ENCODE results near the gene ADD2. TPM values are rescaled to one million over a fixed set of nuclear protein-coding genes. Genes with fewer than 3 reads are reported as not detected.

The ADD2 gene
- total and polyA plus RNA-seq, 2 donors (not counting 1 experiment from before 2014, with no cell fraction given): 15.9 to 21.7 TPM

DNA sequence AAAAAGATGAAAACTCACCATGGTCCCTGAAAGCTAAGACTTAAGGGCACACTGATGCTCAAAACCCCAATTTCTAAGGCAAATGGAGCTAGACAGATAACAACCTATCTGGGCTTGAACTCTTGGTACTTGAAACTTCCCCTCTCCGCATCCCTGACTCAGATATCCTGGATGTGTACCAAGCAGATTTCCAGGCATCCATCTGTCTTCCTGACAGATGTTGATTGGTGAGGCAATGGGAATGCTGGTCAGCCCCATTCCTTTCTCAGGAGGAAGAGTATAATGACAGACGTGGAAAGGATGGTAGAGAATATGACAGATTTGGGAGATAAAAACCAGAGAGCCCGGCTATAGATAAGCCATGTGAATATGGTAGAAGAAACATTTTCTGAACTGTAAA lies 69.2 kb downstream of the ADD2 start:
- no peaks in the 10 kb centered on the region for H3K9me3 ChIP-seq (ENCODE audit: control extremely low read depth in 1 of 3, control insufficient read depth in 2 of 3, insufficient read depth in 1 of 3, low read length in 2 of 3)
- intact Hi-C loops (cut with micrococcal nuclease): no loop called here
- no peak overlapping the region for H3K4me3 ChIP-seq (ENCODE audit: control extremely low read depth in 1 of 5, extremely low read depth in 1 of 5, insufficient read depth in 1 of 5, low read depth in 2 of 5, low read length in 4 of 5)
- Mint-ChIP-seq H3K9me3 (ENCODE audit: insufficient read depth) (no peaks in the 10 kb centered on the region), H3K27me3 (peaks cover 3% of the 10 kb centered on the region), H3K27ac (no peak overlapping the region), H3K4me3 (no peak overlapping the region), H3K4me1 (no peaks in the 10 kb centered on the region)
- ATAC-seq (ENCODE audit: low read depth) (no peak), DNase-seq (no peak)
- H3K4me2 ChIP-seq (replicated peaks; ENCODE audit: low read depth, low read length, poor library complexity, severe bottlenecking): no peak overlapping the region
- no peak overlapping the region for H2AFZ ChIP-seq (ENCODE audit: insufficient read depth, low read depth, low read length, poor library complexity, severe bottlenecking)
- H3K27ac ChIP-seq (ENCODE audit: low read length in 2 of 2): no peak overlapping the region
- ChIA-PET POLR2A (no interaction called here), CTCF (no interaction called here)
- peaks cover 0 to 24% of the 10 kb centered on the region in 2 experiments for H3K36me3 ChIP-seq (replicated peaks in 1 of 2; ENCODE audit: control extremely low read depth in 1 of 2, control insufficient read depth in 1 of 2, extremely low read depth in 1 of 2, insufficient read depth in 2 of 2, low read length in 1 of 2)
- no peak overlapping the region for H3K9ac ChIP-seq (ENCODE audit: low read length)
- no peaks in the 10 kb centered on the region for H3K4me1 ChIP-seq (ENCODE audit: control insufficient read depth in 2 of 2, insufficient read depth in 2 of 2, low read length in 2 of 2)
- no peaks in the 10 kb centered on the region for H3K27me3 ChIP-seq (replicated peaks in 1 of 4; ENCODE audit: control extremely low read depth in 1 of 4, control insufficient read depth in 3 of 4, insufficient read depth in 4 of 4, low read length in 3 of 4)
- H4K20me1 ChIP-seq (ENCODE audit: control insufficient read depth, insufficient read depth, low read length, poor library complexity, severe bottlenecking): no peaks in the 10 kb centered on the region
- no CpG with 5 or more reads among the region's 3 CpGs for WGBS (ENCODE audit: insufficient coverage)
- no peaks in the 10 kb centered on the region for H3K79me2 ChIP-seq (ENCODE audit: control insufficient read depth, insufficient read depth, low read length)
- no peak for TF ChIP-seq EZH2 (IDR thresholded peaks at IDR 0.05; ENCODE audit: borderline replicate concordance, insufficient read depth, low read depth, low read length, poor library complexity, severe bottlenecking)
- TF ChIP-seq, protein P1, sequence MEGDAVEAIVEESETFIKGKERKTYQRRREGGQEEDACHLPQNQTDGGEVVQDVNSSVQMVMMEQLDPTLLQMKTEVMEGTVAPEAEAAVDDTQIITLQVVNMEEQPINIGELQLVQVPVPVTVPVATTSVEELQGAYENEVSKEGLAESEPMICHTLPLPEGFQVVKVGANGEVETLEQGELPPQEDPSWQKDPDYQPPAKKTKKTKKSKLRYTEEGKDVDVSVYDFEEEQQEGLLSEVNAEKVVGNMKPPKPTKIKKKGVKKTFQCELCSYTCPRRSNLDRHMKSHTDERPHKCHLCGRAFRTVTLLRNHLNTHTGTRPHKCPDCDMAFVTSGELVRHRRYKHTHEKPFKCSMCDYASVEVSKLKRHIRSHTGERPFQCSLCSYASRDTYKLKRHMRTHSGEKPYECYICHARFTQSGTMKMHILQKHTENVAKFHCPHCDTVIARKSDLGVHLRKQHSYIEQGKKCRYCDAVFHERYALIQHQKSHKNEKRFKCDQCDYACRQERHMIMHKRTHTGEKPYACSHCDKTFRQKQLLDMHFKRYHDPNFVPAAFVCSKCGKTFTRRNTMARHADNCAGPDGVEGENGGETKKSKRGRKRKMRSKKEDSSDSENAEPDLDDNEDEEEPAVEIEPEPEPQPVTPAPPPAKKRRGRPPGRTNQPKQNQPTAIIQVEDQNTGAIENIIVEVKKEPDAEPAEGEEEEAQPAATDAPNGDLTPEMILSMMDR (IDR thresholded peaks at IDR 0.05): no peak

- Mint-ChIP-seq H3K27me3 (peaks cover 3% of the 10 kb centered on the region), H3K9me3 (ENCODE audit: insufficient read depth) (no peaks in the 10 kb centered on the region), H3K4me1 (no peaks in the 10 kb centered on the region), H3K4me3 (no peak overlapping the region), H3K27ac (no peak overlapping the region)
- Histone ChIP-seq H3K27ac (ENCODE audit: low read length in 2 of 2) (no peak overlapping the region), H2AFZ (ENCODE audit: insufficient read depth, low read depth, low read length, poor library complexity, severe bottlenecking) (no peak overlapping the region), H3K4me3 (ENCODE audit: control extremely low read depth in 1 of 5, extremely low read depth in 1 of 5, insufficient read depth in 1 of 5, low read depth in 2 of 5, low read length in 4 of 5) (no peak overlapping the region), H3K9ac (ENCODE audit: low read length) (no peak overlapping the region), H3K4me2 (replicated peaks; ENCODE audit: low read depth, low read length, poor library complexity, severe bottlenecking) (no peak overlapping the region), H3K36me3 (replicated peaks in 1 of 2; ENCODE audit: control extremely low read depth in 1 of 2, control insufficient read depth in 1 of 2, extremely low read depth in 1 of 2, insufficient read depth in 2 of 2, low read length in 1 of 2) (peaks cover 0 to 29% of the 10 kb centered on the region in 2 experiments), H3K79me2 (ENCODE audit: control insufficient read depth, insufficient read depth, low read length) (no peaks in the 10 kb centered on the region), H3K27me3 (replicated peaks in 1 of 4; ENCODE audit: control extremely low read depth in 1 of 4, control insufficient read depth in 3 of 4, insufficient read depth in 4 of 4, low read length in 3 of 4) (no peaks in the 10 kb centered on the region), H3K9me3 (ENCODE audit: control extremely low read depth in 1 of 3, control insufficient read depth in 2 of 3, insufficient read depth in 1 of 3, low read length in 2 of 3) (no peaks in the 10 kb centered on the region), H4K20me1 (ENCODE audit: control insufficient read depth, insufficient read depth, low read length, poor library complexity, severe bottlenecking) (no peaks in the 10 kb centered on the region), H3K4me1 (ENCODE audit: control insufficient read depth in 2 of 2, insufficient read depth in 2 of 2, low read length in 2 of 2) (no peaks in the 10 kb centered on the region)
- no peak for DNase-seq
- ChIA-PET POLR2A (no interaction called here), CTCF (no interaction called here)
- intact Hi-C loops (cut with micrococcal nuclease): no loop called here
- WGBS (ENCODE audit: insufficient coverage): 95% methylated on average over 10 of the region's 12 CpGs
- no peak for ATAC-seq (ENCODE audit: low read depth)
- TF ChIP-seq, protein P1 (IDR thresholded peaks at IDR 0.05): no peak
- no peak for TF ChIP-seq EZH2 (IDR thresholded peaks at IDR 0.05; ENCODE audit: borderline replicate concordance, insufficient read depth, low read depth, low read length, poor library complexity, severe bottlenecking)
Measured at GRCh38 chr2:70697603-70698383, 70.2 kb downstream of the ADD2 start.

All from B cell (primary cell).